Left colon (tissue), 2 donors: ENCODE data around the gene MAML1. TPM values are rescaled to one million over a fixed set of nuclear protein-coding genes. Genes with fewer than 3 reads are reported as not detected.

Source experiments
- ATAC-seq: fragments of 200-7000 bp; cut with Tn5 transposase; one replicate; pipeline ENCODE4 v1.9.1; 2020; ENCODE audit warnings: mild to moderate bottlenecking, moderate library complexity
- DNase-seq, 2 donors: peaks; one replicate each; pipeline ENCODE4 v3.0.0-alpha.2; 2020
- intact Hi-C, 2 donors: fragments of 100-400 bp; cut with DNase I in 1 of 2; cut with micrococcal nuclease in 1 of 2; formaldehyde crosslinking; loops; one replicate each; pipeline versions ENCODE4 v1.11.2 to v1.14.0; 2022; cut with DNase I, micrococcal nuclease
- total RNA-seq, 2 donors: library from RNA; stranded (reverse); fragmentation: NEBNext Ultra II Directional; extraction: Animal tissue kit (Norgen Biotek cat#: 25700); gene quantifications; one replicate each; pipeline ENCODE4 v1.2.1, GENCODE V29; 2021
- donor health status: DM: no; HTN: no; CAD: no.
- donor health status: DM: yes; HTN: yes; CAD: no.

Gene MAML1
- total RNA-seq, 2 donors from 2014 or later: 22.1 to 24.9 TPM

GRCh38 chr5:179800071-179800695 lies 67.6 kb downstream of the MAML1 start:
- DNase-seq (no peak), ATAC-seq (no peak)
- intact Hi-C loops: no loop called here

- ATAC-seq (no peak), DNase-seq (peak in 1 of 2 donors; percentile 13)
- intact Hi-C loops: no loop called here
Measured at GRCh38 chr5:179800696-179801201, 68.1 kb downstream of the MAML1 start.

DNA sequence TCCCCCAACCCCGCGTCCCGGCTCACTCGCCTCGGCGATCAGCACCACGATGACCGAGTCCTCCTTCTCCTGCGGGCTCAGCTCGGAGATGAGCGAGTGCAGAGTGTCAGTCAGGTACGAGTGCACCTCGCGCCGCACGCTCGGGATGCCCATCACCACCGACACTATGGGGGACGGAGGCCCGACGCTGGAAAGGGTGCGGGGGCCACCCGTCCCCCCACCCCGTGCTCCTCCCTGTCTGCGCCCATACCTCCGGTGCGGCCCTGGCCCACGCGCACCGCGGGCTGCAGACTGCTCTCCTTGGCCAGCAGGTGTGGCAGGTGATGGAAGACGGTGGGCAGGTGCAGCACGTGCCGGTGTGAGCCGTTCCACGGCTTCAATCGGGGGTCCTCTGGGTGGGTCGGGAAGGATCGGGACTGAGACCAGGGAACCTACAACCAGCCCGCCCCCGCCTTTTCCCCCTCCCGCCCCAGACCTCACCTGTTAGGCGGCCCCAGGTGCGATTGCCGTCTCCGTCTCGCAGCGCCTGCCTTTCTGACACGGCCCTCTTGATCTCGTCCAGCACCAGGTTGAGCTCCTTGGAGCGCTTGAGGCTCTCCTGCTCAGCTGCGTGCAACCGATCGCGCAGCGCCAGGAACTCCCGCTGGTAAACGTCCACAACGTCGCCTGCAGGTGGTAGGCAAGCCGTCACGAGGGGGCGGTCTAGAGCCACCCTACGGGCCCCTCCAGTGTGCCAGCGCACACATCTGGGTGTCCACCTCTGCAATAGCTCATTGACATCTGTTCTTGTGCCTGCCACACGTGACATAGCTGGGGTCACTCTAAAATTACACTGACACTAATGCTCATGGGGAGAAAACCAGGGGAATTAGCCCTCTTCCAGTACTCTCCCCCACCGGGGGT lies 68.9 kb downstream of the MAML1 start:
- intact Hi-C loops: no loop called here

GRCh38 chr5:179802207-179802883 lies 69.7 kb downstream of the MAML1 start:
- intact Hi-C loops: no loop called here
- no peak for ATAC-seq
- DNase-seq: peak; percentile 19 to 43

More for the DNA sequence above, 68.9 kb downstream of the MAML1 start:
- ATAC-seq (peak; percentile 19), DNase-seq (peak; percentile 76 to 90)

DNA sequence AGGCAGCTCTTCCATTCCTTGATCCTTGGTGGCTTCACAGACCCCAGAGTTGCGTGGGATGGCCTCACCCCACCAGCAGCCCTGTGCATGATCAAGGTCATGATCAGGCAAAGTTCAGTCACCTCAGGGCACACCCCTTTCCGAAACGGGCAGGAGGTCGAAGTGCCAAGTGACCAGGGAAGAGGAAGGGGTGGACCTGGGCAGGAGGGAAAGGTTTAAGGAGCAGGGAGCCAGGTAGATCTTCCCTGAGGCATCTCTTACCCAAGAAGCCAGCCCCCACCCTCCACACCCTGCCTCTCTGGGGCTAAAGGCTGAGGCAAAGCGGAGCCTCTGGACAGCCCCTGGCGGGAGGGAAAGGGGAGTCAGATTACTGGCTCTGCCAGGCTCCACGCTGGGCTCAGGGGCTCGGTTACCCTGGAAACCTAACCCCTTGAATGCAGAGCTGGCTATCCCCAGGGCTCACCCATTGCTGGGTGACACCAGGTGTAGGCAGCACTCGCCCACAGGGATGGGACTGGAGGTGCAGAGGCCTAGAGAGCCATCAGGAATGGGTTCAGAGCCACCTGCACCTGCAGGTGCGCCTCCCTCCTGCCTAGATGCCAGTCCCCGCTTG lies 70.4 kb downstream of the MAML1 start:
- intact Hi-C loops: no loop called here
- ATAC-seq: no peak

GRCh38 chr5:179803651-179804554 lies 71.3 kb downstream of the MAML1 start:
- peak in 1 of 2 donors; percentile 43 for DNase-seq
- ATAC-seq: no peak
- intact Hi-C loops: no loop called here

More for the DNA sequence above, 70.4 kb downstream of the MAML1 start:
- DNase-seq: peak in 1 of 2 donors; percentile 7

- ATAC-seq (no peak), DNase-seq (peak in 1 of 2 donors; percentile 14)
- intact Hi-C loops: no loop called here
Measured at GRCh38 chr5:179804555-179804947, 71.9 kb downstream of the MAML1 start.

- DNase-seq (peak; percentile 78 to 86), ATAC-seq (peak; percentile 68)
- intact Hi-C loops: no loop called here
Measured at GRCh38 chr5:179805070-179805528, 72.5 kb downstream of the MAML1 start.

DNA sequence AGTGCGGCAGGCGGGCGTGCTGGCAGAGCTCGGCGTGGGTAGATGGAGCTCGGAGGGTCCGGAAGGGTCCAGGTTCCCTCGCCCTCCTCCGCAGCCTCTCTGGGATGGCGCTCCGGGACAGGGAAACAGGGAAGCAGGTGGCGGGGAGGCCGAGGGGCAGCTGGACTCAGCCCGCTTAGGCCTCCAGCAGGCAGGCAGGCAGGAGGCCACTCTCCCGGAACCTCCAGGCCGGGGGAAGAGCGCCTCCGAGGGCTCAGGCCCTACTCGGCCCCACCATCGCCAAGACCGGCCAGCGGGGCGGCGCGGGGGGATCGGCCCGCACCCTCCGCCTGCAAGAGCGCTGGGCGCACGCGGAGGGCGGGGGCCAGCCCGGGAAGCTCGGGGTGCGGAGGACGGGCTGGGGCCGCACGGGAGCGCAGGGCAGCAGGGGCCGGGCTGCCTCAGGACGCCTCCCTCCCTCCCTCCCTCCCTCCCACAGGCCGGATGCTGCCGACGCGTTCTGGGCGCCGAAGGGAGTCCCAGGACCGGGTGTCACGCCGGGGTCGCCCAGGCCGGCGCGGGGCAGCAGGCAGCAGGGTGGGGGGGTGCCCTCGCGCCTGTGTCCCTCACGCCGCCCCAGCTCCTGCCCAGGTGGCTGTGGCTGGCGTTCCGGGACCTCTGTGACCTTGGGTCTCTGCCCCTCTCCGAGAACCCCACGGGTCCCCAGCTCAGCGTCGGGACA lies 73.1 kb downstream of the MAML1 start:
- ATAC-seq: peak; percentile 26
- intact Hi-C loops: no loop called here
- peak in 1 of 2 donors; percentile 57 for DNase-seq

DNA sequence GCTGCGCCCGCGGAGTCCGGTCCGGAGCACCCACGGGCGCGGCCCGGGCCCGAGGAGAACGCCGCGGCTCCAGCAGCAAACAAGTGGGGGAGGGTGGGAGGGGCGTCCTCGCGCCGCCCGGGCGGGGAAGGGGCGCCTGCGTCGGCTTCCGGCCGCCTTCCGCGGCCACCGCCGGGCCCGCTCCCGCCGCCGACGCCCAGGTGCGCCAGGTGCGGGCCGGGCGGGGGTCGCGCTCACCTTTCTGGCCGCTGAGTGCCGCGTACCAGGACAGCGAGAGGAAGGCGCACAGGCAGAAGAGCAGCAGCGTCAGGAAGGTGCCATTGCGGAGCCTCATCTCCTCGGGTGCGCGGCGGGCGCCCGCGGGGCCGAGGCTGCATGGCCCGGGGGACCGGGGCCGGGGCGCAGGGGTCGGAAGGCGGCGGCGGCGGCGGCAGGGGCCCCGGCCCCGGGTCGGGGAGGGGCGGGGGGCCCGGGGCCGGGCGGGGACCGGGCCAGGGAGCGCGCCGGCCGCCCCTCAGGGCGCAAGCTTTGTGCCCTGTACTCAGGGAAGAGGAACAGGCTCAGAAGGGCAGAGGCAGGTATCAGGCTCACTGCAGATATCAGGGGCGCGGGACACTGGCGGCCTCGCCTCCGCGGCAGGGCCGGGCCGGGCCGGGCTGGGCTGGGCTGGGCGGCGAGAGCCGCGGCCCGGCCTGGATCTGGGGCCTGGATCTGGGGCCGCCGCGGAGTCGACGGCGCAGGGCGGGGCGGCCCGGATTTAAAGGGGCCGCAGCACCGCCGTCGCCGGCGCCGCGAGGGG lies 73.8 kb downstream of the MAML1 start, which contains the start of gene MGAT4B:
MGAT4B (minus strand) TSS at position 617 of the 799 bp plus-strand sequence; CDS start at position 334, 283 bp downstream.
- intact Hi-C loops: no loop called here
- DNase-seq (peak; percentile 80 to 85), ATAC-seq (peak; percentile 62)

GRCh38 chr5:179812135-179812825 lies 79.7 kb downstream of the MAML1 start:
- intact Hi-C loops: no loop called here
- ATAC-seq (no peak), DNase-seq (no peak)

DNA sequence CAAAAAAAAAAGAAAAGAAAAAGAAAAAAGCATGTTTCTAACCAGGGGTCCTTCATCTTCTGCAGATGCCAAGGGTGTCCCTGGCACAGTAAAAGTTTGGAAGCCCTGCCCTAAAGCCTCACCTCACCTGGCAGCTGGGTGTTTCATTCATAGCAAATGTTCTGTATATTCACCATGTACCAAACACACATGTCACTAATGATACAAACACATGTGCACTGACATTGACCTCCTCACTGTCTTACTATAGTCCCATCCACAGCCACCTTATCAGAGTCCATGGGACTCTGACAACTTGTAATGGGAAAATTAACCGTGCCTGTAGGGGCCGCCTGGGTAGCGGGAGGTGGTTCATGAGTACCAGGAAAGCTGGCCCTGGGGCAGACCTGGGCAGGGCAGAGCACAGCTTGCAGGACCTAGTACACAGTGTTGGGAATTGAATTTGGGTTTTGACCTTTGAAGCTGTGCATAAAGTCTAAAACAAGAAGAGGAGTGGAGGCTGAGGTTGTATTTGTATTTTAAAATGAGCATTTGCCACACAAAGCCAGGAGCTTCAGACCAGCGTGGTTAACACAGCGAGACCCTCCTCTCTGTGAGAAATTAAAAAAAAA lies 80.5 kb downstream of the MAML1 start:
- DNase-seq (no peak), ATAC-seq (no peak)
- intact Hi-C loops: no loop called here

- DNase-seq: no peak
- intact Hi-C loops: no loop called here
- no peak for ATAC-seq
Measured at GRCh38 chr5:179814090-179814489, 81.5 kb downstream of the MAML1 start.

DNA sequence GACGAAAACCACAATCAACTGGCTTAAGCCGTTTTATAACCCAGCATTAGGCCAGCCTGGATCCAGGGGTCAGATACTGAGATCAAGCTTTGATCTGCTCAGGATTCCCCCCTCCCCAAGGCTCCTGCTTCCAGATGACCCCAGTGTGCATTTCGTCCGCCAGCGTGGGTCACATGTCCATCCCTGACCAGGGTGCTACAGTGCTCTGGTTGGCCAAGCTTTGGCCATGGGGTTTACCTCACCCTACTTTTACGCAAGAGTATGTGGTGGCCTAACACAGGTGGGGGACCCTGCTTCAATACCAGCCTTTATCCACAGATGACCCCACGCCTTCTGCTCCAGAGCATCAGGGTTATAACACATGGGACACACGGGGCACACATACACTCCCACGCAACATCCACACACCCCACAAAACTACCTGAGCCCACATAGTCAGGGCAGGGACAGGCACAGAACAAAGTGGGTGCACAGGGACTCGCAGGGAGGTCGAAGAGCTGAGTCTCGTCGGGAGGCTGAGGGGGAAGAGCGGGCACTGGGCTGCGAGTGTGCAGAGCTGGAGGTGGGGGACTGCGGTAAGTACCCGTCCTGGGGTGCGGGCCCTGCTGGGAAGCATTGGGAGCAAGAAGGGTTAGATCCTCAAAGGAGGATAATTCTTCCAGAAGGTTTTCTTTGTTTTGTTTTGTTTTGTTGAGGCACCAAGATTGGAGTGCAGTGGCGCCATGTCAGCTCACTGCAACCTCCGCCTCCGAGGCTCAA lies 83.0 kb downstream of the MAML1 start:
- intact Hi-C loops: no loop called here
- no peak for DNase-seq
- no peak for ATAC-seq

GRCh38 chr5:179816401-179816795 lies 83.8 kb downstream of the MAML1 start:
- intact Hi-C loops: no loop called here
- ATAC-seq (no peak), DNase-seq (no peak)
